HepG2 (cell line): Measurements from ENCODE around the gene KIAA0319L. TPM values are rescaled to one million over a fixed set of nuclear protein-coding genes. Genes with fewer than 3 reads are reported as not detected.

Experiments used
- ATAC-seq: fragments of 200-7000 bp; cut with Tn5 transposase; 3 replicates; pipeline ENCODE4 v1.9.1; 2020; ENCODE audit warnings: mild to moderate bottlenecking, moderate library complexity
- BruUV-seq: library from RNA; stranded (reverse); fragments of 400-500 nt; replicated peaks from 2 replicates; lab custom pipeline; 2021; lab: Mats Ljungman, UMichigan
- CTCF ChIA-PET: fragments of 300-600 bp; formaldehyde crosslinking; extraction: SDS; loops from one replicate; lab custom pipeline; 2021; ENCODE audit warnings: low total read pairs, inconsistent platforms, low intra/inter-chr PET ratio; lab: Yijun Ruan, JAX
- POLR2A ChIA-PET: fragments of 350-600 bp; sonication (Branson Sonifier 250); formaldehyde crosslinking; loops from one replicate; lab custom pipeline; 2020; ENCODE audit warnings: antibody characterized with exemption, inconsistent platforms; lab: Yijun Ruan, JAX
- DNase-seq: peaks from one replicate; pipeline ENCODE4 v3.0.0-alpha.2; 2015; ENCODE audit warnings: low spot score
- FAIRE-seq: peaks from 3 replicates; lab custom pipeline; 2011; peaks lifted over from hg19 to GRCh38; lab: Jason Lieb, UNC
- H2AFZ ChIP-seq: one replicate; pipeline ENCODE4 v1.6.1; 2011; ENCODE audit warnings: low read length, inconsistent platforms
- H3K27ac ChIP-seq: fragments of 300-600 bp; 3 replicates; pipeline ENCODE4 v1.8.0; 2011; ENCODE audit warnings: mixed run types, mild to moderate bottlenecking, mixed read lengths, low read length, inconsistent platforms; ENCODE audit not compliant: insufficient read depth; ENCODE audit errors: extremely low read length
- H3K27me3 ChIP-seq, 2 experiments: fragments of 200-600 bp in 1 of 2; 2 replicates in 1 of 2; 3 replicates in 1 of 2; pipeline versions ENCODE4 v1.6.0 to v1.8.0; 2011; ENCODE audit warnings: low read length in 2 of 2, mild to moderate bottlenecking in 2 of 2, moderate library complexity in 2 of 2, inconsistent platforms in 1 of 2; ENCODE audit not compliant: insufficient read depth in 2 of 2, control insufficient read depth in 1 of 2
- H3K36me3 ChIP-seq, 2 experiments: fragments of 200-600 bp in 1 of 2; replicated peaks in 1 of 2; 2 replicates in 1 of 2; 3 replicates in 1 of 2; pipeline versions ENCODE4 v1.5.1 to v1.8.0; 2011; ENCODE audit warnings: low read length in 2 of 2, inconsistent platforms in 1 of 2; ENCODE audit not compliant: insufficient read depth in 2 of 2, control insufficient read depth in 1 of 2
- H3K4me1 ChIP-seq: 2 replicates; pipeline ENCODE4 v1.5.1; 2012; ENCODE audit warnings: low read length, inconsistent platforms; ENCODE audit not compliant: insufficient read depth
- H3K4me2 ChIP-seq: 2 replicates; pipeline ENCODE4 v1.6.0; 2011; ENCODE audit warnings: low read depth, low read length, inconsistent platforms
- H3K4me3 ChIP-seq, 3 experiments: fragments of 200-600 bp in 1 of 3; sonication (generic), shearing (Covaris generic) in 1 of 3; replicated peaks in 1 of 3; 2 replicates each; pipeline ENCODE4 v1.5.1; 2011 to 2016; ENCODE audit warnings: low read length in 3 of 3, inconsistent platforms in 2 of 3, low read depth in 2 of 3, mild to moderate bottlenecking in 2 of 3, control low read depth in 1 of 3, mixed read lengths in 1 of 3; ENCODE audit not compliant: insufficient read depth in 1 of 3
- H3K79me2 ChIP-seq: one replicate; pipeline ENCODE4 v1.6.1; 2011; ENCODE audit warnings: low read length, inconsistent platforms; ENCODE audit not compliant: insufficient read depth
- H3K9ac ChIP-seq: 2 replicates; pipeline ENCODE4 v1.6.0; 2011; ENCODE audit warnings: mild to moderate bottlenecking, low read depth, low read length, inconsistent platforms; ENCODE audit not compliant: insufficient read depth
- H3K9me3 ChIP-seq: 2 replicates; pipeline ENCODE4 v1.5.1; 2012; ENCODE audit warnings: mild to moderate bottlenecking, low read length
- H4K20me1 ChIP-seq: 2 replicates; pipeline ENCODE4 v1.6.0; 2011; ENCODE audit warnings: inconsistent platforms, mild to moderate bottlenecking, low read length, moderate library complexity; ENCODE audit not compliant: insufficient read depth
- DR1 ChIP-seq: sonication (generic); formaldehyde crosslinking; IDR thresholded peaks from 2 replicates; pipeline ENCODE4 v1.8.0; 2021; ENCODE audit warnings: mild to moderate bottlenecking, missing genetic modification reagents, inconsistent platforms
- FOSL2 ChIP-seq: sonication (generic); formaldehyde crosslinking; IDR thresholded peaks from 2 replicates; pipeline ENCODE4 v1.4.0; 2020; ENCODE audit warnings: missing genetic modification reagents
- LCORL ChIP-seq, 2 experiments: fragments of 450-650 bp in 1 of 2; sonication (generic) in 1 of 2; formaldehyde crosslinking in 1 of 2; IDR thresholded peaks; 2 replicates each; pipeline versions ENCODE4 v1.5.0 to v1.6.1; 2017 to 2020; ENCODE audit warnings: antibody characterized with exemption in 1 of 2, missing genetic modification reagents in 1 of 2
- PHF5A ChIP-seq: IDR thresholded peaks from one replicate; pipeline ENCODE4 v1.6.1; 2018; ENCODE audit warnings: low read depth, missing genetic modification reagents; ENCODE audit not compliant: unreplicated experiment
- POGZ ChIP-seq: sonication (generic); formaldehyde crosslinking; IDR thresholded peaks from 2 replicates; pipeline ENCODE4 v1.4.0; 2020; ENCODE audit warnings: mild to moderate bottlenecking, missing genetic modification reagents
- REL ChIP-seq: sonication (generic); formaldehyde crosslinking; conservative IDR thresholded peaks from 2 replicates; pipeline ENCODE4 v1.8.0; 2022; ENCODE audit warnings: mild to moderate bottlenecking, missing genetic modification reagents, moderate library complexity
- SRSF4 ChIP-seq: fragments of 200-400 bp; formaldehyde crosslinking; IDR thresholded peaks from one replicate; pipeline ENCODE4 v1.6.1; 2018; ENCODE audit warnings: mild to moderate bottlenecking, low read depth, low read length, moderate library complexity; ENCODE audit not compliant: poor library complexity, severe bottlenecking
- ZC3H13 ChIP-seq: sonication (generic); formaldehyde crosslinking; IDR thresholded peaks from 2 replicates; pipeline ENCODE4 v1.8.1; 2023; ENCODE audit warnings: mild to moderate bottlenecking, missing genetic modification reagents, moderate library complexity
- ZFAT ChIP-seq: sonication (generic); formaldehyde crosslinking; conservative IDR thresholded peaks from 2 replicates; pipeline ENCODE4 v1.8.1; 2023; ENCODE audit warnings: missing genetic modification reagents, inconsistent platforms
- ZMYM2 ChIP-seq: sonication (generic); formaldehyde crosslinking; IDR thresholded peaks from 2 replicates; pipeline ENCODE4 v1.8.0; 2022; ENCODE audit warnings: mild to moderate bottlenecking, missing genetic modification reagents
- ZNF12 ChIP-seq: sonication (generic); formaldehyde crosslinking; IDR thresholded peaks from 2 replicates; pipeline ENCODE4 v1.5.0; 2020; ENCODE audit warnings: missing genetic modification reagents
- ZNF138 ChIP-seq: sonication (generic); formaldehyde crosslinking; IDR thresholded peaks from 2 replicates; pipeline ENCODE4 v1.5.0; 2020; ENCODE audit warnings: mild to moderate bottlenecking, low read depth, missing genetic modification reagents
- WGBS: methylation state at CpG from one replicate; pipeline ENCODE4 v1.1.6; 2017; ENCODE audit warnings: low lambda C conversion rate; 5-methylcytosine and 5-hydroxymethylcytosine counted together
- in situ Hi-C: cut with HindIII; loops from 2 replicates; pipeline ENCODE4 v1.10.0; 2017; ENCODE audit warnings: low pct_unique_long_range_greater_than_20kb; ENCODE audit not compliant: extremely low pct_ligation_motif_present
- intact Hi-C: fragments of 100-400 bp; cut with micrococcal nuclease; formaldehyde crosslinking; loops from one replicate; pipeline ENCODE4 v1.10.0; 2022; ENCODE audit not compliant: unreplicated experiment
- polyA plus RNA-seq, 8 experiments: library from polyadenylated mRNA; depleted of rRNA in 3 of 8; stranded (reverse) in 7 of 8; unstranded in 1 of 8; fragments of >200 nt; fragmentation: Illumina TruSeq in 4 of 8; extraction: Trizol in 4 of 8; gene quantifications; 2 replicates each; pipeline versions ENCODE4 v1.2.1 to v1.2.3, GENCODE V29; 2011 to 2016; ENCODE audit warnings: low read depth in 4 of 8, missing spikeins in 1 of 8, mixed read lengths in 1 of 8; ENCODE audit not compliant: insufficient read depth in 1 of 8
- total RNA-seq, 5 experiments: library from RNA; depleted of rRNA; stranded (reverse); fragments of >200 nt; fragmentation: Illumina TruSeq; extraction: Trizol; gene quantifications; 2 replicates each; pipeline ENCODE4 v1.2.3, GENCODE V29; 2016; ENCODE audit warnings: low read depth in 1 of 5
- TF ChIP-seq, protein P1 (sequence below): sonication (generic); formaldehyde crosslinking; IDR thresholded peaks from 2 replicates; pipeline ENCODE4 v1.9.0; 2021; ENCODE audit warnings: missing genetic modification reagents, mild to moderate bottlenecking, borderline replicate concordance
- TF ChIP-seq, protein P2 (sequence below): sonication (generic); formaldehyde crosslinking; IDR thresholded peaks from 2 replicates; pipeline ENCODE4 v1.4.0; 2020; ENCODE audit warnings: mild to moderate bottlenecking, missing genetic modification reagents, borderline replicate concordance
- TF ChIP-seq, protein P3 (sequence below): IDR thresholded peaks from 2 replicates; pipeline ENCODE4 v1.6.1; 2016; ENCODE audit warnings: low read depth, control low read depth

Gene KIAA0319L
- total and polyA plus RNA-seq, 2 of the 13 experiments (the other 11 are each of a cell fraction or from before 2014, with no cell fraction given) = 33.4 to 82.6 TPM

DNA sequence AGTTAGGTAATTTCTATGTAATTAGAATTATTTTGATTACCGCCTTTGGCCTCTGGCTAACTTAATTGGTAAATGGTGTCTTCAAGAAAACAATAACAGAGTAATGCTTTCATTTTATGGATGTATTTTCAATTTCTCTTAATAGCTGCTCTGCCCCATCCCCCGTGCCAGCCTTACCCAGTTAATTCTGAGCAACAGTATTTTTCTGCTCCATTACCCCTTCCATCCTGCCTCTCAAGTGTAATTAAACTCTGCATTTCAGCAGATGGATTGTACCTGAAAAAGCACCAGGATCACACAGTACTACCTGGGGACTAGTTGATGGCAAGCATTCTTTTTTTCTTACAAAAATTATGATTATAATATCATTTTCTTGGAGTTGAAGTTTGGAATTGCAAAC is 104.2 kb downstream of the KIAA0319L start (continued):
- TF ChIP-seq ZMYM2 = no peak
- TF ChIP-seq POGZ (CRISPR knock-in tag) = no peak
- TF ChIP-seq DR1 (CRISPR knock-in tag) = no peak
- TF ChIP-seq LCORL (IDR thresholded peaks at IDR 0.05) = no peak
- TF ChIP-seq LCORL (CRISPR knock-in tag; IDR thresholded peaks at IDR 0.05) = no peak
- TF ChIP-seq, protein P1, sequence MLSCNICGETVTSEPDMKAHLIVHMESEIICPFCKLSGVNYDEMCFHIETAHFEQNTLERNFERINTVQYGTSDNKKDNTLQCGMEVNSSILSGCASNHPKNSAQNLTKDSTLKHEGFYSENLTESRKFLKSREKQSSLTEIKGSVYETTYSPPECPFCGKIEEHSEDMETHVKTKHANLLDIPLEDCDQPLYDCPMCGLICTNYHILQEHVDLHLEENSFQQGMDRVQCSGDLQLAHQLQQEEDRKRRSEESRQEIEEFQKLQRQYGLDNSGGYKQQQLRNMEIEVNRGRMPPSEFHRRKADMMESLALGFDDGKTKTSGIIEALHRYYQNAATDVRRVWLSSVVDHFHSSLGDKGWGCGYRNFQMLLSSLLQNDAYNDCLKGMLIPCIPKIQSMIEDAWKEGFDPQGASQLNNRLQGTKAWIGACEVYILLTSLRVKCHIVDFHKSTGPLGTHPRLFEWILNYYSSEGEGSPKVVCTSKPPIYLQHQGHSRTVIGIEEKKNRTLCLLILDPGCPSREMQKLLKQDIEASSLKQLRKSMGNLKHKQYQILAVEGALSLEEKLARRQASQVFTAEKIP (CRISPR knock-in tag) = no peak
- no peak for TF ChIP-seq ZNF12 (CRISPR knock-in tag)
- no peak for TF ChIP-seq PHF5A

DNA sequence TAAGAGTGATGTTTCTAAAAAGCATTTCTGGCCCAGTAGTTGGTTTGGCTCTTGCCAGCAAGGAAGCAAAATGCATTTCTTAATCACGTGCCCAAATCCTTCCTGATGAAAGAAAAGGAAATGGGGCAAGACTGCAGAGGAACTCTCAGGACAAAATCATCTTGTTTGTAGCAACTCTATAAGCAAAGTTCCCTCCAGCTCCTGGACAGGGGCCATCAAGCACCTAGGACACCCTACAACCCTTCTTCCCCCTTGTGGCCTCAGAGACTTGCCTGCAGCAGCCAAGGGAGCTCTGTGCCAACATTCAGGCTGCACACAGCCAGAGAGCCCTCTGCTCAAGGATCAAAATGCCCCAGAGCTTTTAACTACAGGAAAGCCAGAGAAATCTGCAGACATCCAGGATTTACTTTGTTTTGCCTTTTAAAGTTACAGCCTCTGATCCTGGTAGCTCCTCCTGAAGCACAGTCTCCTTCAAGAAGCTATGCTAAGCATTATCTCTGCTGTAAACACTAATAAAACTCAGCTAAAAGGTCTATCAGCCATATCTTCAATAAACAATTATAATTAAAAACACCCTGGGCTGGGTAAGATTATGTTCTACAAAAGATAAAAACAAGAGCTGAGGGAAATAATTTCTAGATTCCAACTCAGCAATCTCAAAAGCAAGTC is 105.0 kb downstream of the KIAA0319L start:
- Histone ChIP-seq H3K36me3 (peaks cover 26 to 61% of the 10 kb centered on the region in 2 experiments), H3K27ac (no peak overlapping the region)
- TF ChIP-seq, protein P2, sequence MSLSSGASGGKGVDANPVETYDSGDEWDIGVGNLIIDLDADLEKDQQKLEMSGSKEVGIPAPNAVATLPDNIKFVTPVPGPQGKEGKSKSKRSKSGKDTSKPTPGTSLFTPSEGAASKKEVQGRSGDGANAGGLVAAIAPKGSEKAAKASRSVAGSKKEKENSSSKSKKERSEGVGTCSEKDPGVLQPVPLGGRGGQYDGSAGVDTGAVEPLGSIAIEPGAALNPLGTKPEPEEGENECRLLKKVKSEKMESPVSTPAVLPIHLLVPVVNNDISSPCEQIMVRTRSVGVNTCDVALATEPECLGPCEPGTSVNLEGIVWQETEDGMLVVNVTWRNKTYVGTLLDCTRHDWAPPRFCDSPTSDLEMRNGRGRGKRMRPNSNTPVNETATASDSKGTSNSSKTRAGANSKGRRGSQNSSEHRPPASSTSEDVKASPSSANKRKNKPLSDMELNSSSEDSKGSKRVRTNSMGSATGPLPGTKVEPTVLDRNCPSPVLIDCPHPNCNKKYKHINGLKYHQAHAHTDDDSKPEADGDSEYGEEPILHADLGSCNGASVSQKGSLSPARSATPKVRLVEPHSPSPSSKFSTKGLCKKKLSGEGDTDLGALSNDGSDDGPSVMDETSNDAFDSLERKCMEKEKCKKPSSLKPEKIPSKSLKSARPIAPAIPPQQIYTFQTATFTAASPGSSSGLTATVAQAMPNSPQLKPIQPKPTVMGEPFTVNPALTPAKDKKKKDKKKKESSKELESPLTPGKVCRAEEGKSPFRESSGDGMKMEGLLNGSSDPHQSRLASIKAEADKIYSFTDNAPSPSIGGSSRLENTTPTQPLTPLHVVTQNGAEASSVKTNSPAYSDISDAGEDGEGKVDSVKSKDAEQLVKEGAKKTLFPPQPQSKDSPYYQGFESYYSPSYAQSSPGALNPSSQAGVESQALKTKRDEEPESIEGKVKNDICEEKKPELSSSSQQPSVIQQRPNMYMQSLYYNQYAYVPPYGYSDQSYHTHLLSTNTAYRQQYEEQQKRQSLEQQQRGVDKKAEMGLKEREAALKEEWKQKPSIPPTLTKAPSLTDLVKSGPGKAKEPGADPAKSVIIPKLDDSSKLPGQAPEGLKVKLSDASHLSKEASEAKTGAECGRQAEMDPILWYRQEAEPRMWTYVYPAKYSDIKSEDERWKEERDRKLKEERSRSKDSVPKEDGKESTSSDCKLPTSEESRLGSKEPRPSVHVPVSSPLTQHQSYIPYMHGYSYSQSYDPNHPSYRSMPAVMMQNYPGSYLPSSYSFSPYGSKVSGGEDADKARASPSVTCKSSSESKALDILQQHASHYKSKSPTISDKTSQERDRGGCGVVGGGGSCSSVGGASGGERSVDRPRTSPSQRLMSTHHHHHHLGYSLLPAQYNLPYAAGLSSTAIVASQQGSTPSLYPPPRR (CRISPR knock-in tag) = no peak
- TF ChIP-seq FOSL2 (CRISPR knock-in tag) (no peak), SRSF4 (no peak), REL (no peak), ZNF138 (no peak), ZFAT (CRISPR knock-in tag) (no peak), ZC3H13 (CRISPR knock-in tag) (no peak)
- TF ChIP-seq, protein P3, sequence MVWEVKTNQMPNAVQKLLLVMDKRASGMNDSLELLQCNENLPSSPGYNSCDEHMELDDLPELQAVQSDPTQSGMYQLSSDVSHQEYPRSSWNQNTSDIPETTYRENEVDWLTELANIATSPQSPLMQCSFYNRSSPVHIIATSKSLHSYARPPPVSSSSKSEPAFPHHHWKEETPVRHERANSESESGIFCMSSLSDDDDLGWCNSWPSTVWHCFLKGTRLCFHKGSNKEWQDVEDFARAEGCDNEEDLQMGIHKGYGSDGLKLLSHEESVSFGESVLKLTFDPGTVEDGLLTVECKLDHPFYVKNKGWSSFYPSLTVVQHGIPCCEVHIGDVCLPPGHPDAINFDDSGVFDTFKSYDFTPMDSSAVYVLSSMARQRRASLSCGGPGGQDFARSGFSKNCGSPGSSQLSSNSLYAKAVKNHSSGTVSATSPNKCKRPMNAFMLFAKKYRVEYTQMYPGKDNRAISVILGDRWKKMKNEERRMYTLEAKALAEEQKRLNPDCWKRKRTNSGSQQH (CRISPR knock-in tag) = no peak

More for the DNA sequence above, 105.0 kb downstream of the KIAA0319L start:
- H3K9ac ChIP-seq = no peak overlapping the region
- no peaks in the 10 kb centered on the region for H3K79me2 ChIP-seq
- peaks cover 29% of the 10 kb centered on the region for H3K4me1 ChIP-seq
- no peaks in the 10 kb centered on the region for H3K27me3 ChIP-seq
- no peaks in the 10 kb centered on the region for H4K20me1 ChIP-seq
- no peak overlapping the region for H2AFZ ChIP-seq
- intact Hi-C loops (no loop called here), in situ Hi-C loops (loop anchor here (5.0 kb wide), 1 partner anchor 110 kb away; no protein-coding TSS in a partner anchor)
- no peak for DNase-seq
- no TSS peak for BruUV-seq
- CTCF ChIA-PET = interaction anchor here (2.0 to 3.4 kb wide), 2 partner anchors 92 to 112 kb away, joined by 13 to 29 read pairs; no protein-coding TSS in a partner anchor
- no peak overlapping the region for H3K4me3 ChIP-seq
- no peaks in the 10 kb centered on the region for H3K9me3 ChIP-seq
- ATAC-seq = no peak; the same call in 2 of the 3 replicates
- FAIRE-seq = no peak
- no peak overlapping the region for H3K4me2 ChIP-seq
- 100% methylated on average over 1 of the region's 1 CpG for WGBS
- POLR2A ChIA-PET = interaction anchor here (0.6 to 3.6 kb wide), 2 partner anchors 86 to 104 kb away, joined by 3 to 17 read pairs; partner anchors contain the start of gene KIAA0319L
